ENCODE measurements around the gene MFAP2. TPM values are rescaled to one million over a fixed set of nuclear protein-coding genes. Genes with fewer than 3 reads are reported as not detected.

Gene MFAP2
- total RNA-seq, 1 experiment from 2014 or later: 22.7 TPM

GRCh38 chr1:16970132-16970910 lies 10.1 kb downstream of the MFAP2 start:
- DNase-seq: no peak
- H3K27ac Mint-ChIP-seq (ENCODE audit: unreplicated experiment): no peak overlapping the region
- CTCF ChIA-PET: no interaction called here
- H3K9me3 Mint-ChIP-seq (ENCODE audit: unreplicated experiment): no peaks in the 10 kb centered on the region
- intact Hi-C loops (cut with micrococcal nuclease; ENCODE audit: unreplicated experiment): no loop called here
- H3K4me3 ChIP-seq (ENCODE audit: low read depth, low read length): no peak overlapping the region
- H3K27me3 ChIP-seq (replicated peaks; ENCODE audit: control insufficient read depth, insufficient read depth, low read length): no peaks in the 10 kb centered on the region
- no peaks in the 10 kb centered on the region for H3K4me1 Mint-ChIP-seq (ENCODE audit: low read depth, unreplicated experiment)
- H3K36me3 ChIP-seq (ENCODE audit: control insufficient read depth, insufficient read depth, low read length): no peaks in the 10 kb centered on the region
- POLR2A ChIA-PET: no interaction called here
- BruUV-seq (replicated peaks): no TSS peak
- H3K36me3 Mint-ChIP-seq (ENCODE audit: insufficient read depth, unreplicated experiment): no peaks in the 10 kb centered on the region
- no peak overlapping the region for H3K4me3 Mint-ChIP-seq (ENCODE audit: unreplicated experiment)
- no peaks in the 10 kb centered on the region for H3K27me3 Mint-ChIP-seq (ENCODE audit: insufficient read depth, unreplicated experiment)
- no peaks in the 10 kb centered on the region for H3K4me1 ChIP-seq
- no peak for TF ChIP-seq CTCF (IDR thresholded peaks at IDR 0.05; ENCODE audit: insufficient read depth in 1 of 2, low read depth in 1 of 2, low read length in 1 of 2, severe bottlenecking in 1 of 2, unreplicated experiment in 1 of 2)
- no peaks in the 10 kb centered on the region for H3K9me3 ChIP-seq

- ChIA-PET POLR2A (no interaction called here), CTCF (no interaction called here)
- TF ChIP-seq CTCF (IDR thresholded peaks at IDR 0.05; ENCODE audit: insufficient read depth in 1 of 2, low read depth in 1 of 2, low read length in 1 of 2, severe bottlenecking in 1 of 2, unreplicated experiment in 1 of 2): no peak
- no peak overlapping the region for H3K4me3 Mint-ChIP-seq (ENCODE audit: unreplicated experiment)
- H3K4me1 Mint-ChIP-seq (ENCODE audit: low read depth, unreplicated experiment): no peaks in the 10 kb centered on the region
- no peaks in the 10 kb centered on the region for H3K36me3 Mint-ChIP-seq (ENCODE audit: insufficient read depth, unreplicated experiment)
- no TSS peak for BruUV-seq (replicated peaks)
- intact Hi-C loops (cut with micrococcal nuclease; ENCODE audit: unreplicated experiment): no loop called here
- Histone ChIP-seq H3K36me3 (ENCODE audit: control insufficient read depth, insufficient read depth, low read length) (no peaks in the 10 kb centered on the region), H3K27me3 (replicated peaks; ENCODE audit: control insufficient read depth, insufficient read depth, low read length) (no peaks in the 10 kb centered on the region), H3K4me3 (ENCODE audit: low read depth, low read length) (no peak overlapping the region), H3K9me3 (no peaks in the 10 kb centered on the region), H3K4me1 (no peaks in the 10 kb centered on the region)
- no peaks in the 10 kb centered on the region for H3K9me3 Mint-ChIP-seq (ENCODE audit: unreplicated experiment)
- no peaks in the 10 kb centered on the region for H3K27me3 Mint-ChIP-seq (ENCODE audit: insufficient read depth, unreplicated experiment)
- H3K27ac Mint-ChIP-seq (ENCODE audit: unreplicated experiment): no peak overlapping the region
- no peak for DNase-seq
Measured at GRCh38 chr1:16969651-16970050, 10.8 kb downstream of the MFAP2 start.

- H3K27ac Mint-ChIP-seq (ENCODE audit: unreplicated experiment): no peak overlapping the region
- no peak for DNase-seq
- no peaks in the 10 kb centered on the region for H3K27me3 Mint-ChIP-seq (ENCODE audit: insufficient read depth, unreplicated experiment)
- ChIA-PET CTCF (no interaction called here), POLR2A (no interaction called here)
- H3K9me3 ChIP-seq: no peaks in the 10 kb centered on the region
- BruUV-seq (replicated peaks): no TSS peak
- no peaks in the 10 kb centered on the region for H3K36me3 ChIP-seq (ENCODE audit: control insufficient read depth, insufficient read depth, low read length)
- no peak overlapping the region for H3K4me3 ChIP-seq (ENCODE audit: low read depth, low read length)
- no peaks in the 10 kb centered on the region for H3K27me3 ChIP-seq (replicated peaks; ENCODE audit: control insufficient read depth, insufficient read depth, low read length)
- no peaks in the 10 kb centered on the region for H3K36me3 Mint-ChIP-seq (ENCODE audit: insufficient read depth, unreplicated experiment)
- intact Hi-C loops (cut with micrococcal nuclease; ENCODE audit: unreplicated experiment): no loop called here
- no peak for TF ChIP-seq CTCF (IDR thresholded peaks at IDR 0.05; ENCODE audit: insufficient read depth in 1 of 2, low read depth in 1 of 2, low read length in 1 of 2, severe bottlenecking in 1 of 2, unreplicated experiment in 1 of 2)
- H3K9me3 Mint-ChIP-seq (ENCODE audit: unreplicated experiment): no peaks in the 10 kb centered on the region
- no peak overlapping the region for H3K4me3 Mint-ChIP-seq (ENCODE audit: unreplicated experiment)
- no peaks in the 10 kb centered on the region for H3K4me1 Mint-ChIP-seq (ENCODE audit: low read depth, unreplicated experiment)
- H3K4me1 ChIP-seq: no peaks in the 10 kb centered on the region
Measured at GRCh38 chr1:16969057-16969611, 11.3 kb downstream of the MFAP2 start.
